Activated CD8-positive, alpha-beta memory T cell treated with anti-CD3 and anti-CD28 coated beads, Interleukin-2, amount 10 ng/mL, durations not matched to agents 7 days and 5 days (primary cell): Measurements from ENCODE around the gene ERH. TPM values are rescaled to one million over a fixed set of nuclear protein-coding genes. Genes with fewer than 3 reads are reported as not detected.

Experiments
- ATAC-seq: fragments of 150-1000 bp; cut with Tn5 transposase; one replicate; pipeline ENCODE4 v1.10.0; 2021; ENCODE audit warnings: moderate library complexity
- CTCF ChIA-PET: fragments of 350-600 bp; sonication (Branson Sonifier 250); formaldehyde crosslinking; loops from one replicate; lab custom pipeline; 2021; ENCODE audit warnings: antibody characterized with exemption; lab: Charles Lee
- DNase-seq: peaks from one replicate; pipeline ENCODE4 v3.0.0-alpha.2; 2020
- H3K27ac Mint-ChIP-seq: one replicate; pipeline ENCODE4 v1.8.0; 2021; ENCODE audit warnings: mild to moderate bottlenecking, mixed read lengths
- H3K27me3 Mint-ChIP-seq: one replicate; pipeline ENCODE4 v1.8.0; 2021; ENCODE audit warnings: mixed read lengths
- H3K36me3 Mint-ChIP-seq: one replicate; pipeline ENCODE4 v1.8.0; 2021; ENCODE audit warnings: mild to moderate bottlenecking, mixed read lengths
- H3K4me1 Mint-ChIP-seq: one replicate; pipeline ENCODE4 v1.8.0; 2021; ENCODE audit warnings: mixed read lengths
- H3K4me3 Mint-ChIP-seq: one replicate; pipeline ENCODE4 v1.8.0; 2021; ENCODE audit warnings: mild to moderate bottlenecking, moderate library complexity, mixed read lengths
- H3K9me3 Mint-ChIP-seq: one replicate; pipeline ENCODE4 v1.8.0; 2022; ENCODE audit warnings: low read depth, mixed read lengths
- total RNA-seq, 2 experiments: library from RNA; stranded (reverse); gene quantifications; one replicate each; pipeline ENCODE4 v1.2.3, GENCODE V29; 2021

ERH gene
- total RNA-seq, 2 experiments from 2014 or later: 291 to 348 TPM

- ATAC-seq: no peak
Measured at GRCh38 chr14:69376439-69376838, 21.7 kb downstream of the ERH start.

GRCh38 chr14:69375722-69376121 lies 22.4 kb downstream of the ERH start:
- no peaks in the 10 kb centered on the region for H3K27me3 Mint-ChIP-seq
- H3K4me1 Mint-ChIP-seq: peaks cover 4% of the 10 kb centered on the region
- H3K27ac Mint-ChIP-seq: no peak overlapping the region
- no peak overlapping the region for H3K4me3 Mint-ChIP-seq
- CTCF ChIA-PET: no interaction called here
- no peaks in the 10 kb centered on the region for H3K9me3 Mint-ChIP-seq
- ATAC-seq (no peak), DNase-seq (no peak)
- peaks cover 49% of the 10 kb centered on the region for H3K36me3 Mint-ChIP-seq

More at GRCh38 chr14:69376439-69376838, 21.7 kb downstream of the ERH start:
- DNase-seq: no peak
- Mint-ChIP-seq H3K4me3 (no peak overlapping the region), H3K36me3 (peaks cover 52% of the 10 kb centered on the region), H3K27me3 (no peaks in the 10 kb centered on the region), H3K9me3 (no peaks in the 10 kb centered on the region), H3K27ac (no peak overlapping the region), H3K4me1 (peaks cover 4% of the 10 kb centered on the region)
- CTCF ChIA-PET: no interaction called here

GRCh38 chr14:69375182-69375581 lies 22.9 kb downstream of the ERH start:
- no peak for DNase-seq
- no peaks in the 10 kb centered on the region for H3K9me3 Mint-ChIP-seq
- peaks cover 44% of the 10 kb centered on the region for H3K36me3 Mint-ChIP-seq
- H3K4me3 Mint-ChIP-seq: no peak overlapping the region
- CTCF ChIA-PET: no interaction called here
- H3K27ac Mint-ChIP-seq: no peak overlapping the region
- ATAC-seq: no peak
- H3K4me1 Mint-ChIP-seq: peaks cover 4% of the 10 kb centered on the region
- H3K27me3 Mint-ChIP-seq: no peaks in the 10 kb centered on the region

- no peak for DNase-seq
- H3K36me3 Mint-ChIP-seq: peaks cover 36% of the 10 kb centered on the region
- no peak overlapping the region for H3K4me3 Mint-ChIP-seq
- no peak for ATAC-seq
- peaks cover 4% of the 10 kb centered on the region for H3K4me1 Mint-ChIP-seq
- H3K9me3 Mint-ChIP-seq: no peaks in the 10 kb centered on the region
- H3K27me3 Mint-ChIP-seq: no peaks in the 10 kb centered on the region
- CTCF ChIA-PET: interaction anchor here (1.6 kb wide), 1 partner anchor 23 kb away, joined by 3 read pairs; no protein-coding TSS in a partner anchor
- H3K27ac Mint-ChIP-seq: no peak overlapping the region
Measured at GRCh38 chr14:69374235-69374634, 23.9 kb downstream of the ERH start.

DNA sequence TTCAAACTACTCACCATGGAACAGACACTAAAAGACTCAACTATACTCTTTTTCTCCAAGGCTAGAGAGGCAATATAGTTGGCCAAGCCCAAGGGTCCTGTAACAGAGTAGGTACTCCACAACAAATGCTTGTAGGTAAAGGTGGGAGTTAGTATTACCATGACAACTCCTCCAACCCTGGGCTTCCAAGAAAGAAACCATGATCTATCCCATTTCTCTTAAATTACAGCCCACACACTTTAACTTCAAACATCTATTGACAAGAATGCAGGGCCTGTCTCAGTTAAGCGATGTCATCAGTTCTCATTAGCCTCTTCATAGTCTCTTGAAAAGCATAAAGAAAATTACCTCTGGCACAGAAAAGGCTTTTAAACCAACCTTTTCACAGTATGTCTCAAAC lies 25.0 kb downstream of the ERH start:
- Mint-ChIP-seq H3K9me3 (no peaks in the 10 kb centered on the region), H3K4me1 (peaks cover 4% of the 10 kb centered on the region), H3K4me3 (no peak overlapping the region), H3K27ac (no peak overlapping the region), H3K36me3 (peaks cover 31% of the 10 kb centered on the region), H3K27me3 (no peaks in the 10 kb centered on the region)
- CTCF ChIA-PET: interaction anchor here (1.6 kb wide), 1 partner anchor 24 kb away, joined by 3 read pairs; no protein-coding TSS in a partner anchor
- ATAC-seq (peak; percentile 12), DNase-seq (no peak)

DNA sequence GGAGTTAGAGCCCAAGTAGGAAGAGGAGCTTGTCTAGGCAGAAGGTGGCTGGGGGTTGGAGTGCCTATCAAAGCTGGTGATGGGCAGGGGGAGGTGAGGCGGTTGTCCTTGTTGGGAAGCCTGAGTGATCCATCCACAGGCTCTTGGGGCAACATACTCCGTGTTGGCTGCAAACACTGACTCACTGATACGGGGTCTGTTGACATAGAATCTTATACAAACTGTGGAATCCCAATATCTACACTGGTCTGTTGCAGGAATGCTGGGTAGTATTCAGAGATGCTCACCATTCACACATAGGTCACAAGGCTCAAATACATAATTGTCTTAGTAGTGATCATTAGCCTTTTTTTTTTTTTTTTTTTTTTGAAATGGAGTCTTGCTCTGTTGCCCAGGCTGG lies 26.0 kb downstream of the ERH start:
- no peaks in the 10 kb centered on the region for H3K27me3 Mint-ChIP-seq

GRCh38 chr14:69370061-69370460 lies 28.0 kb downstream of the ERH start:
- Mint-ChIP-seq H3K4me1 (peaks cover 4% of the 10 kb centered on the region), H3K4me3 (no peak overlapping the region), H3K9me3 (no peaks in the 10 kb centered on the region), H3K27ac (no peak overlapping the region), H3K36me3 (peaks cover 8% of the 10 kb centered on the region), H3K27me3 (no peaks in the 10 kb centered on the region)
- ATAC-seq (no peak), DNase-seq (no peak)
- CTCF ChIA-PET: no interaction called here

More for the DNA sequence above, 26.0 kb downstream of the ERH start:
- no peak overlapping the region for H3K27ac Mint-ChIP-seq
- peaks cover 28% of the 10 kb centered on the region for H3K36me3 Mint-ChIP-seq
- H3K4me1 Mint-ChIP-seq: peaks cover 4% of the 10 kb centered on the region
- no peak overlapping the region for H3K4me3 Mint-ChIP-seq
- no peaks in the 10 kb centered on the region for H3K9me3 Mint-ChIP-seq
- CTCF ChIA-PET: no interaction called here
- no peak for DNase-seq
- no peak for ATAC-seq

DNA sequence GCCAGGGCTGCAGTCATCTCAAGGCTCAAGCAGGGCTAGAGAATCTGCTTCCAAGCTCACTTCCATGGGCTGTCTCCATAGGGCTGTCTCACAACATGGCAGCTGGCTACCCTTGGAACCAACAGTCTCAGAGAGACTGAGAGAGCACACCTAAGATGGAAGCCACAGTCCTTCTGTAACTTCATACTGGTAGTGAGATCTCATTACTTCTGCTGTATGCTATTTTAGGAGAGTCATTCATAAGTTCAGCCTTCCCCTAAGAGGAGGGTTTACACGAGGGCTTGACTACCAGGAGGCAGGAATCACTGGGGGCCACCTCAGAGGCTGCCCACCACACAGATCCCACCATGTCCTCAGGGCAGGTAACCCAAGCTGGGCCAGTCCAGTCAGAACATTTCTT lies 29.7 kb downstream of the ERH start:
- H3K4me1 Mint-ChIP-seq: no peaks in the 10 kb centered on the region
- no peaks in the 10 kb centered on the region for H3K27me3 Mint-ChIP-seq
- H3K36me3 Mint-ChIP-seq: peaks cover 6% of the 10 kb centered on the region
- no peaks in the 10 kb centered on the region for H3K9me3 Mint-ChIP-seq
- DNase-seq (no peak), ATAC-seq (no peak)
- CTCF ChIA-PET: interaction anchor here (0.9 kb wide), 1 partner anchor 14 kb away, joined by 3 read pairs; no protein-coding TSS in a partner anchor
- no peak overlapping the region for H3K27ac Mint-ChIP-seq
- no peak overlapping the region for H3K4me3 Mint-ChIP-seq

GRCh38 chr14:69366761-69367160 lies 31.3 kb downstream of the ERH start:
- Mint-ChIP-seq H3K27ac (no peak overlapping the region), H3K9me3 (no peaks in the 10 kb centered on the region), H3K4me1 (no peaks in the 10 kb centered on the region), H3K27me3 (no peaks in the 10 kb centered on the region), H3K36me3 (no peaks in the 10 kb centered on the region), H3K4me3 (no peak overlapping the region)
- ATAC-seq (no peak), DNase-seq (no peak)
- CTCF ChIA-PET: no interaction called here

DNA sequence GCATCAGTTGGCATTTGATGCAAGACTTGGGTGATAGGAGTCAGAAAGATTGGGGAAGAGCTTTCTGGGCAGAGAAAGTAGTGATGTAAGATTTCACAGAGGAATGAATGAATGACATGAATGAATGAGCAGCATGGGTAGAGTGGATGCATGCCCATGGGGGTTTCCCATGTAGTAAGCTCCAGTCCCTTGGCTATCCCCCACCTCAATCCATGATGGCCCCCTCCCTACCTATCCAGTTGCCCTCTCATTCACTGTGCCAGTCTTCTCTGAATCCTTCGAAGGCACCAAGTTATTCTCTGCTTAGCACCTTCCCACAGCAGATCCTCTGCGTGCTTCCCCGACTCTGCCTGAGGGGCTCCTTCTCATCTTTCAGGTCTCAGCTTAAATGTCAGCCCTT lies 32.0 kb downstream of the ERH start:
- ATAC-seq (no peak), DNase-seq (no peak)
- no peak overlapping the region for H3K4me3 Mint-ChIP-seq
- H3K9me3 Mint-ChIP-seq: no peaks in the 10 kb centered on the region
- CTCF ChIA-PET: interaction anchor here (1.3 kb wide), 1 partner anchor 123 kb away, joined by 4 read pairs; no protein-coding TSS in a partner anchor
- H3K36me3 Mint-ChIP-seq: no peaks in the 10 kb centered on the region
- H3K4me1 Mint-ChIP-seq: no peaks in the 10 kb centered on the region
- H3K27ac Mint-ChIP-seq: no peak overlapping the region
- H3K27me3 Mint-ChIP-seq: no peaks in the 10 kb centered on the region

DNA sequence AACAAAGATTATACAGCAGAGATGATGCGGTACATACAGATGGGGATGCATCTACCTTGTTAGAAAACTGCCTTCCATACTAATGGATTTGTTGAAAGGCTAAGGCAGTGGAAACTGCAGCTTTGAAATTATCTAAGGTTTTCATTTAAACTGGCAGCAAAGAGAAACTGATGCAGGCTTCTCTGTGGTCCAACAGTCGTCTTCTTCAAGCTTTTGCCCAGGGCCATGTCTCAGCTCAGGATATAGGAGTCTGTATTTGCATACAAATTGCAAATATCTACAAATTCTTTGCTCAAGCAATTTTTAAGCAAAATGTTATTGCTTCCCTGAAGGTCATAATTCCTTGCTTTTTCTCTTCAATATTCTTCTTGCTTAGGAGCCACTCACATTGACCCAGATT lies 33.7 kb downstream of the ERH start:
- DNase-seq: no peak
- no peak for ATAC-seq
- Mint-ChIP-seq H3K4me1 (no peaks in the 10 kb centered on the region), H3K4me3 (no peak overlapping the region), H3K36me3 (no peaks in the 10 kb centered on the region), H3K27me3 (no peaks in the 10 kb centered on the region), H3K9me3 (no peaks in the 10 kb centered on the region), H3K27ac (no peak overlapping the region)
- CTCF ChIA-PET: no interaction called here

GRCh38 chr14:69363964-69364363 lies 34.1 kb downstream of the ERH start:
- Mint-ChIP-seq H3K36me3 (no peaks in the 10 kb centered on the region), H3K4me1 (peaks cover under 1% of the 10 kb centered on the region), H3K27ac (no peak overlapping the region), H3K9me3 (no peaks in the 10 kb centered on the region), H3K4me3 (no peak overlapping the region), H3K27me3 (no peaks in the 10 kb centered on the region)
- ATAC-seq: no peak
- DNase-seq: no peak
- CTCF ChIA-PET: no interaction called here

DNA sequence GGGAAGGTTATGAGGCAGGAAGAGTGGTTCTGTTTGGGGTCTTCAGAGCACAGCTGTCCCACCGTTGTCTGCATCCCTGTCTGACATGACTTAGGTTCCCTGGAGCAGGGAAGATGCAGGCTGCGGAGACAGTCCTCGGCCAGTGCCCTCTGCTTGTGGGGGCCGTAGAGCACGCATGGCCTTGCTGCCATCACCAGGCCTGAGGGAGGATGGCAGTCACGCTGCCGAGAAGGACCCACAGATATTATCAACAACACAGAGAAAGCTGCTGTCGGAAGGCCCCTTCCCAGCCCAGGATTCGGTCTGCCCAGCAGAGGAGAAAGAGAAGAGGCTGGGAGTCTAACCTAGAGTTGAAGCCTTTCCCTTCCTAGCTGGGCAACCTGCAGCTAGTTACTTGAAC lies 35.0 kb downstream of the ERH start:
- DNase-seq (no peak), ATAC-seq (no peak)
- no peaks in the 10 kb centered on the region for H3K36me3 Mint-ChIP-seq
- no peaks in the 10 kb centered on the region for H3K9me3 Mint-ChIP-seq
- no peak overlapping the region for H3K4me3 Mint-ChIP-seq
- CTCF ChIA-PET: interaction anchor here (1.3 kb wide), 1 partner anchor 17 kb away, joined by 3 read pairs; no protein-coding TSS in a partner anchor
- H3K27ac Mint-ChIP-seq: no peak overlapping the region
- peaks cover 5% of the 10 kb centered on the region for H3K4me1 Mint-ChIP-seq
- H3K27me3 Mint-ChIP-seq: no peaks in the 10 kb centered on the region

DNA sequence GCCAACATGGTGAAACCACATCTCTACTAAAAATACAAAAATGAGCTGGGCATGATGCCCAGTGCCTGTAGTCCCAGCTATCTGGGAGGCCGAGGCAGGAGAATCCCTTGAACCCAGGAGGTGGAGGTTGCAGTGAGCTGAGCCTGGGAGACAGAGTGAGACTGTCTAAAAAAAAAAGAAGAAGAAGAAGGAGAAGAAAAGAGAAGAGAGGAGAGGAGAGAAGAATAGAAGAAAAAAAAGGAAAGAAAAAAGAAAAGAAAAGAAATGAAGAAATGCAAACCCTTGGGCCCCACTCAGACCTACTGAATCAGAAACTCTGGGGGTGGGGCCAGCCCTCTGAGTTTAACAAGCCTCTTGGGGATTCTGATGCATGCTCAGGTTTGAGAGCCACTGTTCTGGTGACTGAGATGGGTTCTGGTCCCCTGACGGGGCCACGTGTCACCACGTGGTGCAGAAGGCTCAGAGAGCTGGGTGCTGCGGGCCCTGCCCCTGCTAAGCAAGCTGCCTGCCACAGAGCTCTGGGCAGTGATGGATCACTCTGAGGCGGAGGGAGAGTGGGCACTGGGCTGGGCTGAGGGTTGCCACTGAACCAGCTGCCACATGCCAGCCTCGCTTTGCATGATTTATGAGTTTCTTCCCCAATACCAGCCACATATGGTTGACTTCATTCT lies 37.5 kb downstream of the ERH start:
- DNase-seq (no peak), ATAC-seq (no peak)
- Mint-ChIP-seq H3K27me3 (no peaks in the 10 kb centered on the region), H3K27ac (no peak overlapping the region), H3K36me3 (no peaks in the 10 kb centered on the region), H3K9me3 (no peaks in the 10 kb centered on the region), H3K4me3 (no peak overlapping the region), H3K4me1 (peaks cover 5% of the 10 kb centered on the region)
- CTCF ChIA-PET: interaction anchor here (0.6 to 0.7 kb wide), 2 partner anchors 73 to 662 kb away, joined by 4 read pairs; no protein-coding TSS in a partner anchor
